Measurements from ENCODE around the gene FNDC10. TPM values are rescaled to one million over a fixed set of nuclear protein-coding genes. Genes with fewer than 3 reads are reported as not detected.
A peak's percentile ranks its signal among the peaks of the same experiment; 100 is the strongest.

FNDC10 gene
- total and polyA plus RNA-seq, 9 of the 15 experiments (the other 6 are each of a cell fraction or from before 2014, with no cell fraction given): 0.08 to 6.3 (median 1.6) TPM

DNA sequence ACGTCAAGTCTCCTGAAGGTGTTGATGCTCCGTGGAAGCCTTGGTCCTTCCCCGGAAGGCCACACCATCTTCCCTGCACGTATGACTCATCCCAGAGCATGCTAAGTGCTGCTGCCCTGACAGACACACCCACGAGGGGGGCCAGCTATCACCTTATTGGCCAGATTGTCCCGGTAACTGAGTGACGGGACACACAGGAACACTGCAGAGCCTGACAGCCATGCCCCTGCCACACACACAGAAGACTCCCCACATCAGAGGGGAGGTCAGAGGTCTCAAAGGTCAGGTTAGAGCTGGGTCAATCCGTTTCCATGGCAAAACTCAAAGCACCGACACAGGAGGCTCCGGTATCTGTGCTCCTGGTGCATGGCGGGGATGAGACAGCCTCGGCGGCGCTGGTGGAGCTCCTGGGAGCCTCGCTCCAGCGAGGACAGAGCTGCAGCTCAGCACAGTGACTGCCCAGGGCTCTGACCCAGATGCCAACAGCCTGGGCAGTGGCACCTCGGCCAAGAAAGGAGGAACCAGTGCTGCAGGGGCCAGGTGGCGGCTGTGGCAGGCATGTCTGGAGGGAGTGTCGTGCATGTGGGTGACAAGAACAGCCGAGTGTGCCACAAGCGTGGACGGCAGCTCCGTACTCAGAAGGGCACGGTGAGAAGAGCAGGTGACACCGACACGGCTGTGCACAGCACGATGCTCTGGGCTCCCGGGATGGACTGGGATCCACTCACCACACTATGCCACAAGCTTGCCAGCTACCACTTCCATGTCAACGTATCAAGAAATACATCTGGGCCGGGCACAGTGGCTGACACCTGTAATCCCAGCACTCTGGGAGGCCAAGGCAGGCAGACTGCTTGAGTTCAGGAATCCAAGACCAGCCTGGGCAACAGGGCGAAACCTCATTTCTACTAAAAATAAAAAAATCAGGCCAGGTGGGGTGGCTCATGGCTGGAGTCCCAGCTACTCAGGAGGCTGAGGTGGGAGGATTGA is 44.7 kb downstream of the FNDC10 start (continued):
- TF ChIP-seq, protein P1, sequence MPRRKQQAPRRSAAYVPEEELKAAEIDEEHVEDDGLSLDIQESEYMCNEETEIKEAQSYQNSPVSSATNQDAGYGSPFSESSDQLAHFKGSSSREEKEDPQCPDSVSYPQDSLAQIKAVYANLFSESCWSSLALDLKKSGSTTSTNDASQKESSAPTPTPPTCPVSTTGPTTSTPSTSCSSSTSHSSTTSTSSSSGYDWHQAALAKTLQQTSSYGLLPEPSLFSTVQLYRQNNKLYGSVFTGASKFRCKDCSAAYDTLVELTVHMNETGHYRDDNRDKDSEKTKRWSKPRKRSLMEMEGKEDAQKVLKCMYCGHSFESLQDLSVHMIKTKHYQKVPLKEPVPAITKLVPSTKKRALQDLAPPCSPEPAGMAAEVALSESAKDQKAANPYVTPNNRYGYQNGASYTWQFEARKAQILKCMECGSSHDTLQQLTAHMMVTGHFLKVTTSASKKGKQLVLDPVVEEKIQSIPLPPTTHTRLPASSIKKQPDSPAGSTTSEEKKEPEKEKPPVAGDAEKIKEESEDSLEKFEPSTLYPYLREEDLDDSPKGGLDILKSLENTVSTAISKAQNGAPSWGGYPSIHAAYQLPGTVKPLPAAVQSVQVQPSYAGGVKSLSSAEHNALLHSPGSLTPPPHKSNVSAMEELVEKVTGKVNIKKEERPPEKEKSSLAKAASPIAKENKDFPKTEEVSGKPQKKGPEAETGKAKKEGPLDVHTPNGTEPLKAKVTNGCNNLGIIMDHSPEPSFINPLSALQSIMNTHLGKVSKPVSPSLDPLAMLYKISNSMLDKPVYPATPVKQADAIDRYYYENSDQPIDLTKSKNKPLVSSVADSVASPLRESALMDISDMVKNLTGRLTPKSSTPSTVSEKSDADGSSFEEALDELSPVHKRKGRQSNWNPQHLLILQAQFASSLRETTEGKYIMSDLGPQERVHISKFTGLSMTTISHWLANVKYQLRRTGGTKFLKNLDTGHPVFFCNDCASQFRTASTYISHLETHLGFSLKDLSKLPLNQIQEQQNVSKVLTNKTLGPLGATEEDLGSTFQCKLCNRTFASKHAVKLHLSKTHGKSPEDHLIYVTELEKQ (CRISPR knock-in tag; IDR thresholded peaks at IDR 0.05): no peak
- TF ChIP-seq ZNF347 (CRISPR knock-in tag; IDR thresholded peaks at IDR 0.05; ENCODE audit: low read depth) (no peak), ZNF766 (CRISPR knock-in tag; conservative IDR thresholded peaks at IDR 0.05) (no peak), CHCHD3 (CRISPR knock-in tag; IDR thresholded peaks at IDR 0.05) (no peak), ZNF124 (CRISPR knock-in tag; IDR thresholded peaks at IDR 0.05) (no peak), POU5F1 (IDR thresholded peaks at IDR 0.05; ENCODE audit: borderline replicate concordance, low read depth, low read length, partially characterized antibody) (no peak), ZNF24 (IDR thresholded peaks at IDR 0.05) (no peak), ZC3H8 (IDR thresholded peaks at IDR 0.05) (no peak), JUND (IDR thresholded peaks at IDR 0.05; ENCODE audit: borderline replicate concordance, low read depth, low read length) (peak; percentile 92), JUND (tag; IDR thresholded peaks at IDR 0.05; ENCODE audit: borderline replicate concordance, low read depth, low read length) (peak; percentile 82; the same call in 2 of the 3 replicates), ARID1B (IDR thresholded peaks at IDR 0.05) (0 out of 2 replicates have a peak, but pooled peaks have one; percentile 13), ZFPM2 (CRISPR knock-in tag; IDR thresholded peaks at IDR 0.05) (no peak), NR3C1 (CRISPR knock-in tag; IDR thresholded peaks at IDR 0.05) (no peak), TEAD4 (IDR thresholded peaks at IDR 0.05; ENCODE audit: low read length) (no peak), TEAD4 (CRISPR knock-in tag; IDR thresholded peaks at IDR 0.05; ENCODE audit: borderline replicate concordance) (no peak), POLR2G (IDR thresholded peaks at IDR 0.05; ENCODE audit: low read depth, low read length) (0 out of 2 replicates have a peak, but pooled peaks have one; percentile 54)
- TF ChIP-seq, protein P2, sequence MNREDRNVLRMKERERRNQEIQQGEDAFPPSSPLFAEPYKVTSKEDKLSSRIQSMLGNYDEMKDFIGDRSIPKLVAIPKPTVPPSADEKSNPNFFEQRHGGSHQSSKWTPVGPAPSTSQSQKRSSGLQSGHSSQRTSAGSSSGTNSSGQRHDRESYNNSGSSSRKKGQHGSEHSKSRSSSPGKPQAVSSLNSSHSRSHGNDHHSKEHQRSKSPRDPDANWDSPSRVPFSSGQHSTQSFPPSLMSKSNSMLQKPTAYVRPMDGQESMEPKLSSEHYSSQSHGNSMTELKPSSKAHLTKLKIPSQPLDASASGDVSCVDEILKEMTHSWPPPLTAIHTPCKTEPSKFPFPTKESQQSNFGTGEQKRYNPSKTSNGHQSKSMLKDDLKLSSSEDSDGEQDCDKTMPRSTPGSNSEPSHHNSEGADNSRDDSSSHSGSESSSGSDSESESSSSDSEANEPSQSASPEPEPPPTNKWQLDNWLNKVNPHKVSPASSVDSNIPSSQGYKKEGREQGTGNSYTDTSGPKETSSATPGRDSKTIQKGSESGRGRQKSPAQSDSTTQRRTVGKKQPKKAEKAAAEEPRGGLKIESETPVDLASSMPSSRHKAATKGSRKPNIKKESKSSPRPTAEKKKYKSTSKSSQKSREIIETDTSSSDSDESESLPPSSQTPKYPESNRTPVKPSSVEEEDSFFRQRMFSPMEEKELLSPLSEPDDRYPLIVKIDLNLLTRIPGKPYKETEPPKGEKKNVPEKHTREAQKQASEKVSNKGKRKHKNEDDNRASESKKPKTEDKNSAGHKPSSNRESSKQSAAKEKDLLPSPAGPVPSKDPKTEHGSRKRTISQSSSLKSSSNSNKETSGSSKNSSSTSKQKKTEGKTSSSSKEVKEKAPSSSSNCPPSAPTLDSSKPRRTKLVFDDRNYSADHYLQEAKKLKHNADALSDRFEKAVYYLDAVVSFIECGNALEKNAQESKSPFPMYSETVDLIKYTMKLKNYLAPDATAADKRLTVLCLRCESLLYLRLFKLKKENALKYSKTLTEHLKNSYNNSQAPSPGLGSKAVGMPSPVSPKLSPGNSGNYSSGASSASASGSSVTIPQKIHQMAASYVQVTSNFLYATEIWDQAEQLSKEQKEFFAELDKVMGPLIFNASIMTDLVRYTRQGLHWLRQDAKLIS (CRISPR knock-in tag; IDR thresholded peaks at IDR 0.05): no peak
- TF ChIP-seq, protein P3, sequence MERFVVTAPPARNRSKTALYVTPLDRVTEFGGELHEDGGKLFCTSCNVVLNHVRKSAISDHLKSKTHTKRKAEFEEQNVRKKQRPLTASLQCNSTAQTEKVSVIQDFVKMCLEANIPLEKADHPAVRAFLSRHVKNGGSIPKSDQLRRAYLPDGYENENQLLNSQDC (CRISPR knock-in tag; IDR thresholded peaks at IDR 0.05): no peak
- TF ChIP-seq, protein P4, sequence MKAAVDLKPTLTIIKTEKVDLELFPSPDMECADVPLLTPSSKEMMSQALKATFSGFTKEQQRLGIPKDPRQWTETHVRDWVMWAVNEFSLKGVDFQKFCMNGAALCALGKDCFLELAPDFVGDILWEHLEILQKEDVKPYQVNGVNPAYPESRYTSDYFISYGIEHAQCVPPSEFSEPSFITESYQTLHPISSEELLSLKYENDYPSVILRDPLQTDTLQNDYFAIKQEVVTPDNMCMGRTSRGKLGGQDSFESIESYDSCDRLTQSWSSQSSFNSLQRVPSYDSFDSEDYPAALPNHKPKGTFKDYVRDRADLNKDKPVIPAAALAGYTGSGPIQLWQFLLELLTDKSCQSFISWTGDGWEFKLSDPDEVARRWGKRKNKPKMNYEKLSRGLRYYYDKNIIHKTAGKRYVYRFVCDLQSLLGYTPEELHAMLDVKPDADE (conservative IDR thresholded peaks at IDR 0.05; ENCODE audit: control insufficient read depth, low read depth, low read length): no peak

Measured in K562 (cell line).